Measurements from ENCODE around the gene MGP. TPM values are rescaled to one million over a fixed set of nuclear protein-coding genes. Genes with fewer than 3 reads are reported as not detected.

Gene MGP
- total and polyA plus RNA-seq, 3 experiments from 2014 or later, result not detected

Other genes starting within 250 kb of the MGP start
- gene GUCY2C, start 189.3 kb downstream of the MGP start, total RNA-seq, result not detected
- not detected for gene GUCY2C, start 189.3 kb downstream of the MGP start, polyA plus RNA-seq
- 100 to 1,000 TPM; 149 to 156 TPM for gene WBP11, start 82.4 kb downstream of the MGP start, total RNA-seq
- gene WBP11, start 82.4 kb downstream of the MGP start, polyA plus RNA-seq, result 70.2 TPM
- 1 to 10 TPM; 3.1 TPM for gene C12orf60, start 82.2 kb downstream of the MGP start, total RNA-seq
- gene C12orf60, start 82.2 kb downstream of the MGP start, polyA plus RNA-seq, result 0.95 TPM
- gene SMCO3, start 71.7 kb downstream of the MGP start, total RNA-seq, result not detected
- not detected for gene SMCO3, start 71.7 kb downstream of the MGP start, polyA plus RNA-seq
- gene ART4, start 42.3 kb downstream of the MGP start, total RNA-seq, result not detected
- not detected for gene ART4, start 42.3 kb downstream of the MGP start, polyA plus RNA-seq
- 1 to 10 TPM; 2.0 to 2.1 TPM for gene ERP27, start 52.7 kb upstream of the MGP start, total RNA-seq
- gene ERP27, start 52.7 kb upstream of the MGP start, polyA plus RNA-seq, result 5.3 TPM
- 100 to 1,000 TPM; 495 to 511 TPM for gene ARHGDIB, start 75.7 kb upstream of the MGP start, total RNA-seq
- gene ARHGDIB, start 75.7 kb upstream of the MGP start, polyA plus RNA-seq, result 2,936 TPM
- not detected for gene PDE6H, start 87.2 kb upstream of the MGP start, total RNA-seq
- gene PDE6H, start 87.2 kb upstream of the MGP start, polyA plus RNA-seq, result not detected